ENCODE results near the gene ENKD1.
A peak's percentile ranks its signal among the peaks of the same experiment; 100 is the strongest.

The ENKD1 gene

GRCh38 chr16:67653128-67653788 is 13.3 kb downstream of the ENKD1 start:
- H3K9me3 ChIP-seq (ENCODE audit: control insufficient read depth, low read length) = no peaks in the 10 kb centered on the region
- no peak overlapping the region for H4K91ac ChIP-seq (ENCODE audit: low read length)
- under 1% methylated on average over 46 of the region's 68 CpGs for WGBS

GRCh38 chr16:67652578-67653127 is 13.9 kb downstream of the ENKD1 start:
- H3K4ac ChIP-seq (ENCODE audit: low read depth in 1 of 2, low read length in 2 of 2) = no peak overlapping the region
- no peak overlapping the region for H3K14ac ChIP-seq (ENCODE audit: low read length in 2 of 2)
- H2BK15ac ChIP-seq (ENCODE audit: low read depth, poor library complexity, severe bottlenecking) = no peak overlapping the region
- no peak overlapping the region for H2BK120ac ChIP-seq (ENCODE audit: low read depth, low read length)
- H3K4me1 ChIP-seq (ENCODE audit: control insufficient read depth, insufficient read depth, low read depth, low read length) = peaks cover 12% of the 10 kb centered on the region
- H2BK5ac ChIP-seq (ENCODE audit: low read depth, low read length, poor library complexity, severe bottlenecking) = no peak overlapping the region
- peaks cover 0 to 10% of the 10 kb centered on the region in 2 experiments for H3K36me3 ChIP-seq (ENCODE audit: control insufficient read depth in 1 of 2, insufficient read depth in 2 of 2, low read depth in 1 of 2, low read length in 2 of 2)
- H3K79me1 ChIP-seq (replicated peaks; ENCODE audit: low read length, poor library complexity, severe bottlenecking) = no peaks in the 10 kb centered on the region
- H2AFZ ChIP-seq (ENCODE audit: low read depth, low read length) = no peak overlapping the region
- H2AK5ac ChIP-seq (ENCODE audit: low read length, severe bottlenecking) = no peak overlapping the region
- H3K4me2 ChIP-seq (ENCODE audit: low read length, poor library complexity, severe bottlenecking) = peak overlapping the region; percentile 85
- no peak overlapping the region for H4K91ac ChIP-seq (ENCODE audit: low read length)
- no peak for DNase-seq
- H3K27me3 ChIP-seq (ENCODE audit: control insufficient read depth in 1 of 2, insufficient read depth in 1 of 2, low read length in 2 of 2) = peaks cover 43 to 60% of the 10 kb centered on the region in 2 experiments
- no peak overlapping the region for H3K18ac ChIP-seq (ENCODE audit: low read depth in 1 of 2, low read length in 2 of 2)
- H3K9ac ChIP-seq (ENCODE audit: low read length) = no peak overlapping the region
- WGBS = 14% methylated on average over 7 of the region's 59 CpGs
- H3K23ac ChIP-seq (ENCODE audit: low read length in 2 of 2) = no peak overlapping the region
- H2BK12ac ChIP-seq (ENCODE audit: low read length in 2 of 2) = no peak overlapping the region
- H3K27ac ChIP-seq (ENCODE audit: low read length, poor library complexity, severe bottlenecking) = no peak overlapping the region
- H4K8ac ChIP-seq (ENCODE audit: low read length) = no peak overlapping the region
- H3K4me3 ChIP-seq (ENCODE audit: insufficient read depth in 1 of 2, low read depth in 1 of 2, low read length in 2 of 2) = peak overlapping the region; percentile 31 to 77
- H3K9me3 ChIP-seq (ENCODE audit: control insufficient read depth, low read length) = no peaks in the 10 kb centered on the region

More at GRCh38 chr16:67653128-67653788, 13.3 kb downstream of the ENKD1 start:
- Histone ChIP-seq H3K36me3 (ENCODE audit: control insufficient read depth in 1 of 2, insufficient read depth in 2 of 2, low read depth in 1 of 2, low read length in 2 of 2) (peaks cover 0 to 16% of the 10 kb centered on the region in 2 experiments), H3K9ac (ENCODE audit: low read length) (no peak overlapping the region), H2BK12ac (ENCODE audit: low read length in 2 of 2) (no peak overlapping the region), H3K23ac (ENCODE audit: low read length in 2 of 2) (no peak overlapping the region), H2BK5ac (ENCODE audit: low read depth, low read length, poor library complexity, severe bottlenecking) (no peak overlapping the region), H2BK120ac (ENCODE audit: low read depth, low read length) (no peak overlapping the region), H3K14ac (ENCODE audit: low read length in 2 of 2) (no peak overlapping the region), H3K27ac (ENCODE audit: low read length, poor library complexity, severe bottlenecking) (no peak overlapping the region), H2BK15ac (ENCODE audit: low read depth, poor library complexity, severe bottlenecking) (no peak overlapping the region), H3K4ac (ENCODE audit: low read depth in 1 of 2, low read length in 2 of 2) (no peak overlapping the region), H3K4me2 (ENCODE audit: low read length, poor library complexity, severe bottlenecking) (peak overlapping the region; percentile 85), H3K79me1 (replicated peaks; ENCODE audit: low read length, poor library complexity, severe bottlenecking) (no peaks in the 10 kb centered on the region), H3K4me3 (ENCODE audit: insufficient read depth in 1 of 2, low read depth in 1 of 2, low read length in 2 of 2) (peak overlapping the region; percentile 31 to 77), H3K18ac (ENCODE audit: low read depth in 1 of 2, low read length in 2 of 2) (peak overlapping the region in 1 of 2 experiments; percentile 28), H2AK5ac (ENCODE audit: low read length, severe bottlenecking) (no peak overlapping the region), H3K27me3 (ENCODE audit: control insufficient read depth in 1 of 2, insufficient read depth in 1 of 2, low read length in 2 of 2) (peaks cover 43 to 54% of the 10 kb centered on the region in 2 experiments), H3K4me1 (ENCODE audit: control insufficient read depth, insufficient read depth, low read depth, low read length) (peaks cover 12% of the 10 kb centered on the region), H4K8ac (ENCODE audit: low read length) (no peak overlapping the region), H2AFZ (ENCODE audit: low read depth, low read length) (no peak overlapping the region)
- peak; percentile 45 for DNase-seq

GRCh38 chr16:67651847-67652246 is 14.7 kb downstream of the ENKD1 start:
- Histone ChIP-seq H3K4me3 (ENCODE audit: insufficient read depth in 1 of 2, low read depth in 1 of 2, low read length in 2 of 2) (no peak overlapping the region), H3K27me3 (ENCODE audit: control insufficient read depth in 1 of 2, insufficient read depth in 1 of 2, low read length in 2 of 2) (peaks cover 43 to 67% of the 10 kb centered on the region in 2 experiments), H3K14ac (ENCODE audit: low read length in 2 of 2) (no peak overlapping the region), H4K91ac (ENCODE audit: low read length) (no peak overlapping the region), H2BK12ac (ENCODE audit: low read length in 2 of 2) (no peak overlapping the region), H3K36me3 (ENCODE audit: control insufficient read depth in 1 of 2, insufficient read depth in 2 of 2, low read depth in 1 of 2, low read length in 2 of 2) (peaks cover 0 to 2% of the 10 kb centered on the region in 2 experiments), H2BK120ac (ENCODE audit: low read depth, low read length) (no peak overlapping the region), H2AFZ (ENCODE audit: low read depth, low read length) (no peak overlapping the region), H3K4me1 (ENCODE audit: control insufficient read depth, insufficient read depth, low read depth, low read length) (peaks cover 12% of the 10 kb centered on the region), H2BK15ac (ENCODE audit: low read depth, poor library complexity, severe bottlenecking) (no peak overlapping the region), H2BK5ac (ENCODE audit: low read depth, low read length, poor library complexity, severe bottlenecking) (no peak overlapping the region), H3K79me1 (replicated peaks; ENCODE audit: low read length, poor library complexity, severe bottlenecking) (no peaks in the 10 kb centered on the region), H3K9ac (ENCODE audit: low read length) (no peak overlapping the region), H4K8ac (ENCODE audit: low read length) (no peak overlapping the region), H3K4ac (ENCODE audit: low read depth in 1 of 2, low read length in 2 of 2) (no peak overlapping the region), H2AK5ac (ENCODE audit: low read length, severe bottlenecking) (no peak overlapping the region), H3K27ac (ENCODE audit: low read length, poor library complexity, severe bottlenecking) (no peak overlapping the region), H3K18ac (ENCODE audit: low read depth in 1 of 2, low read length in 2 of 2) (no peak overlapping the region), H3K4me2 (ENCODE audit: low read length, poor library complexity, severe bottlenecking) (no peak overlapping the region), H3K23ac (ENCODE audit: low read length in 2 of 2) (no peak overlapping the region), H3K9me3 (ENCODE audit: control insufficient read depth, low read length) (no peaks in the 10 kb centered on the region)
- DNase-seq = no peak
- WGBS = 94% methylated on average over 4 of the region's 4 CpGs

- no peak overlapping the region for H3K27ac ChIP-seq (ENCODE audit: low read length, poor library complexity, severe bottlenecking)
- H2BK5ac ChIP-seq (ENCODE audit: low read depth, low read length, poor library complexity, severe bottlenecking) = no peak overlapping the region
- H3K4me2 ChIP-seq (ENCODE audit: low read length, poor library complexity, severe bottlenecking) = no peak overlapping the region
- no peak overlapping the region for H4K8ac ChIP-seq (ENCODE audit: low read length)
- H3K4me3 ChIP-seq (ENCODE audit: insufficient read depth in 1 of 2, low read depth in 1 of 2, low read length in 2 of 2) = no peak overlapping the region
- peaks cover 12% of the 10 kb centered on the region for H3K4me1 ChIP-seq (ENCODE audit: control insufficient read depth, insufficient read depth, low read depth, low read length)
- no peak overlapping the region for H2BK12ac ChIP-seq (ENCODE audit: low read length in 2 of 2)
- no peak for DNase-seq
- H3K18ac ChIP-seq (ENCODE audit: low read depth in 1 of 2, low read length in 2 of 2) = no peak overlapping the region
- no peaks in the 10 kb centered on the region for H3K36me3 ChIP-seq (ENCODE audit: control insufficient read depth in 1 of 2, insufficient read depth in 2 of 2, low read depth in 1 of 2, low read length in 2 of 2)
- H3K23ac ChIP-seq (ENCODE audit: low read length in 2 of 2) = no peak overlapping the region
- H3K14ac ChIP-seq (ENCODE audit: low read length in 2 of 2) = no peak overlapping the region
- no peak overlapping the region for H2AFZ ChIP-seq (ENCODE audit: low read depth, low read length)
- no peak overlapping the region for H3K4ac ChIP-seq (ENCODE audit: low read depth in 1 of 2, low read length in 2 of 2)
- no peak overlapping the region for H4K91ac ChIP-seq (ENCODE audit: low read length)
- H3K79me1 ChIP-seq (replicated peaks; ENCODE audit: low read length, poor library complexity, severe bottlenecking) = no peaks in the 10 kb centered on the region
- H3K9ac ChIP-seq (ENCODE audit: low read length) = no peak overlapping the region
- 95% methylated on average over 7 of the region's 7 CpGs for WGBS
- H2AK5ac ChIP-seq (ENCODE audit: low read length, severe bottlenecking) = no peak overlapping the region
- no peak overlapping the region for H2BK15ac ChIP-seq (ENCODE audit: low read depth, poor library complexity, severe bottlenecking)
- no peaks in the 10 kb centered on the region for H3K9me3 ChIP-seq (ENCODE audit: control insufficient read depth, low read length)
- no peak overlapping the region for H2BK120ac ChIP-seq (ENCODE audit: low read depth, low read length)
- peaks cover 43 to 75% of the 10 kb centered on the region in 2 experiments for H3K27me3 ChIP-seq (ENCODE audit: control insufficient read depth in 1 of 2, insufficient read depth in 1 of 2, low read length in 2 of 2)
These were observed 15.5 kb downstream of the ENKD1 start for GRCh38 chr16:67651039-67651438.

Measured in mesenchymal stem cell (in vitro differentiated cells and primary cell).